ENCODE results near the gene TNFRSF14. TPM values are rescaled to one million over a fixed set of nuclear protein-coding genes. Genes with fewer than 3 reads are reported as not detected.
A peak's percentile ranks its signal among the peaks of the same experiment; 100 is the strongest.

TNFRSF14 gene
- total and polyA plus RNA-seq, 2 of the 13 experiments (the other 11 are each of a cell fraction or from before 2014, with no cell fraction given), result 11.9 to 49.9 TPM

DNA sequence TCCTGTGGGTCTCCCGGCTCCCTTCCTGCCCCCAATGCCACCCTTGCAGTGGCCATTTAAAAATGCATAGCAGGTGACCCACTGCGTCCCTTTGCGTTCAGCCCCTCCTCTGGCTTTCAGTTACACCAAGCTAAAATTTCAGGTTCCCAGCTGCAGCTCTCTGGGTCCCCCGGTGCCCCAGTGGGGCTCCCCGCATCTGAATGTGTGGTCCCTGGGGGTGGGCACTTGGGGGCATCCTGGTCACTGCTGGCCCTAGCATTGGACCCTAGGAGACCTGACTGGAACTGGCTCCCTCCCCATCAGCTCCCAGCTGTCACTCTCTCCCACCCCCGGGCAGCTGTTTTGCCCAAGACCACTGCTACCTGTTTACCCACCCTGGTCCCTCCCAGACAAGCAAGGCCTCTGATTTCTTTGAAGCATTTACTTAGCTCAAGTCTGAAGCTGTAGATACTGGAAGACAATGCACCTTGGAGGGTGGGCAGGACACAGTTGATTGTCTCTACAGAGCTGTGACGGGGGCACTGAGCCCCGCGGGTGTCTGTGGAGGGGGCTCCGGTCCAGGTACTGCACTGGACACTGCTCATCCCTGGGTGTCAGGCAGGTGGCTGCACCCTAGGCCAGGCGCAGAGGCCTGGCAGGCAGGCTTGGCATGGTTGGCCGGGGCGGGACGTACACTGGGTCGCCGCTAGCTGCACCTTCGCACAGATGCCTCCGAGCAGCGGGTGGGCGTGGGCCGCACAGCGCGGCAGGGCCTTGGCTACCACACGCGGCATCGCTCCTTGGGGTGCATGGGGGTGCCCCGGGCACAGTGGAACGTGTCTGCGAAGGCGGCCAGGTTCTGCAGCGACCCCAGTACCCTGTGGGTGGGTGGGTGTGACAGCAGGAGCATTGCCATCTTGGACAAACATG lies 34.3 kb downstream of the TNFRSF14 start:
- CTCF ChIA-PET (ENCODE audit: low intra/inter-chr PET ratio, low total read pairs), result no interaction called here
- TF ChIP-seq PHF8 (CRISPR knock-in tag; IDR thresholded peaks at IDR 0.05) (no peak), ZNF251 (CRISPR knock-in tag; IDR thresholded peaks at IDR 0.05) (no peak), ZNF598 (CRISPR knock-in tag; IDR thresholded peaks at IDR 0.05; ENCODE audit: borderline replicate concordance) (no peak), HMG20A (CRISPR knock-in tag; IDR thresholded peaks at IDR 0.05; ENCODE audit: borderline replicate concordance) (no peak), AGO2 (optimal IDR thresholded peaks at IDR 0.05; ENCODE audit: low read depth, low read length) (peak; percentile 68), RBFOX2 (IDR thresholded peaks at IDR 0.05; ENCODE audit: low read depth, low read length) (0 out of 2 replicates have a peak, but pooled peaks have one; percentile 42), ARNTL (CRISPR knock-in tag; IDR thresholded peaks at IDR 0.05) (no peak), TCF7 (IDR thresholded peaks at IDR 0.05; ENCODE audit: low read depth) (no peak), HNRNPK (IDR thresholded peaks at IDR 0.05; ENCODE audit: low read depth, low read length, poor library complexity, severe bottlenecking) (no peak), ZNF281 (CRISPR knock-in tag; IDR thresholded peaks at IDR 0.05; ENCODE audit: borderline replicate concordance) (no peak)

More for the DNA sequence above, 34.3 kb downstream of the TNFRSF14 start:
- intact Hi-C loops (cut with micrococcal nuclease; ENCODE audit: unreplicated experiment) (no loop called here), in situ Hi-C loops (cut with HindIII; ENCODE audit: extremely low pct_ligation_motif_present, low pct_unique_long_range_greater_than_20kb) (no loop called here)
- Histone ChIP-seq H2AFZ (ENCODE audit: low read length) (no peak overlapping the region), H3K4me3 (replicated peaks in 1 of 3; ENCODE audit: insufficient read depth in 1 of 3, low read depth in 2 of 3, low read length in 3 of 3) (no peak overlapping the region), H3K27ac (ENCODE audit: extremely low read length, insufficient read depth, low read length) (no peak overlapping the region), H3K9me3 (ENCODE audit: low read length) (no peaks in the 10 kb centered on the region), H3K9ac (ENCODE audit: insufficient read depth, low read depth, low read length) (no peak overlapping the region), H3K79me2 (ENCODE audit: insufficient read depth, low read length) (no peaks in the 10 kb centered on the region), H3K4me1 (ENCODE audit: insufficient read depth, low read length) (peaks cover 20% of the 10 kb centered on the region), H3K27me3 (ENCODE audit: control insufficient read depth in 1 of 2, insufficient read depth in 2 of 2, low read length in 2 of 2) (peaks cover 5 to 28% of the 10 kb centered on the region in 2 experiments; a peak in 4 of 5 replicates), H3K36me3 (replicated peaks in 1 of 2; ENCODE audit: control insufficient read depth in 1 of 2, insufficient read depth in 2 of 2, low read length in 2 of 2) (no peaks in the 10 kb centered on the region), H4K20me1 (ENCODE audit: insufficient read depth, low read length) (no peaks in the 10 kb centered on the region), H3K4me2 (ENCODE audit: low read depth, low read length) (no peak overlapping the region)
- BruUV-seq (replicated peaks), result TSS peak; percentile 65
- ATAC-seq, result no peak
- POLR2A ChIA-PET, result interaction anchor here (1.0 kb wide), 1 partner anchor 12 kb away, joined by 3 read pairs; no protein-coding TSS in a partner anchor
- no peak for FAIRE-seq
- WGBS (ENCODE audit: low lambda C conversion rate), result 93% methylated on average over 16 of the region's 31 CpGs
- no peak for DNase-seq (ENCODE audit: low spot score)

Data from HepG2 (cell line).